ENCODE measurements around the gene HASPIN. TPM values are rescaled to one million over a fixed set of nuclear protein-coding genes. Genes with fewer than 3 reads are reported as not detected.

HASPIN gene
- polyA plus RNA-seq, 1 donor from 2014 or later: 0.32 TPM

DNA sequence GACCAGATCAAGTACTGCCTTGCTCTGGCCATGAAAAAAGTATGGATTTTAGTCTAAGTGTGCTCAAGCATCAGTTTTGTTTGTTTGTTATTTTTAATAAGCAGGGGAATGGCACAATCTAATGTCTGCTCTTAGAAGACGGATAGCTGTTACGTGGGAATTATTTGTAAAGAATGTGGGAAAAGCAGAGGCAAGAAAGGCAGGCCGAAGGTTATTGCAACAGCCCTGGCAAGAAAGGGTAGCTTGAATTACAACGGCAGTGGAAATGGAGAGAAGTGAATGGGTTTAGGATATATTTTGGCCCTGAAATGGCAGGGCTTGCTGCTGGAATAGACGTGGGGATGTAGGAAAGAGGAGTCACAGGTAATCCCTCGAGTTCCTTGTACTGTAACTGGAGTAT, 987 bp upstream of the HASPIN start (continued):
- TF ChIP-seq, protein P1, sequence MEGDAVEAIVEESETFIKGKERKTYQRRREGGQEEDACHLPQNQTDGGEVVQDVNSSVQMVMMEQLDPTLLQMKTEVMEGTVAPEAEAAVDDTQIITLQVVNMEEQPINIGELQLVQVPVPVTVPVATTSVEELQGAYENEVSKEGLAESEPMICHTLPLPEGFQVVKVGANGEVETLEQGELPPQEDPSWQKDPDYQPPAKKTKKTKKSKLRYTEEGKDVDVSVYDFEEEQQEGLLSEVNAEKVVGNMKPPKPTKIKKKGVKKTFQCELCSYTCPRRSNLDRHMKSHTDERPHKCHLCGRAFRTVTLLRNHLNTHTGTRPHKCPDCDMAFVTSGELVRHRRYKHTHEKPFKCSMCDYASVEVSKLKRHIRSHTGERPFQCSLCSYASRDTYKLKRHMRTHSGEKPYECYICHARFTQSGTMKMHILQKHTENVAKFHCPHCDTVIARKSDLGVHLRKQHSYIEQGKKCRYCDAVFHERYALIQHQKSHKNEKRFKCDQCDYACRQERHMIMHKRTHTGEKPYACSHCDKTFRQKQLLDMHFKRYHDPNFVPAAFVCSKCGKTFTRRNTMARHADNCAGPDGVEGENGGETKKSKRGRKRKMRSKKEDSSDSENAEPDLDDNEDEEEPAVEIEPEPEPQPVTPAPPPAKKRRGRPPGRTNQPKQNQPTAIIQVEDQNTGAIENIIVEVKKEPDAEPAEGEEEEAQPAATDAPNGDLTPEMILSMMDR (IDR thresholded peaks at IDR 0.05; ENCODE audit: poor library complexity, severe bottlenecking): no peak

DNA sequence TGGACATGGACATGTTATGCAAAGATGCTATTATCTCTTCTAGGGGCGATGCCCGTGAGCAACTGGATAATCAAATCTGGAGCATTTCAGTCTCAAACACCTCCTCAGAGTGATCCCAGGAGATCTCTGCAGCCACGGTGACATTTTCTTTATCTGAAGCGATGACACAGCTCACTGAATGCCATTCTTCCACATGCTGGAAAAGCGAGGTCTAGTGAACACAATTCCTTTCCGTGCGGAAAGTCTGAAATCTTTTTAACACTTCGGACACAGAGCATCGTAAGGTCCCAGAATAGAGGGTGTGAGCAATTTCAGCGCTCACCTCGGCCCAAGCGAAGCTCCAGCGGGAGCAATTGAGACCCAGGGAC, 531 bp upstream of the HASPIN start:
- Histone ChIP-seq H3K27ac (ENCODE audit: low read length) (peak overlapping the region; percentile 76), H3K79me2 (replicated peaks; ENCODE audit: insufficient read depth, low read length) (peaks cover 13% of the 10 kb centered on the region)

More for the DNA sequence above, 531 bp upstream of the HASPIN start:
- TF ChIP-seq RAD21 (conservative IDR thresholded peaks at IDR 0.05) (no peak), EZH2 (IDR thresholded peaks at IDR 0.05; ENCODE audit: borderline replicate concordance, insufficient read depth, low read length, poor library complexity, severe bottlenecking) (no peak), TAF1 (IDR thresholded peaks at IDR 0.05; ENCODE audit: low read depth) (no peak), POLR2AphosphoS5 (IDR thresholded peaks at IDR 0.05) (no peak), SMC3 (conservative IDR thresholded peaks at IDR 0.05; ENCODE audit: poor library complexity) (no peak), EP300 (conservative IDR thresholded peaks at IDR 0.05; ENCODE audit: poor library complexity, severe bottlenecking) (no peak), MXI1 (conservative IDR thresholded peaks at IDR 0.05; ENCODE audit: poor library complexity, severe bottlenecking) (no peak)
- TF ChIP-seq, protein P1 (IDR thresholded peaks at IDR 0.05; ENCODE audit: poor library complexity, severe bottlenecking): no peak
- TF ChIP-seq, protein P2, sequence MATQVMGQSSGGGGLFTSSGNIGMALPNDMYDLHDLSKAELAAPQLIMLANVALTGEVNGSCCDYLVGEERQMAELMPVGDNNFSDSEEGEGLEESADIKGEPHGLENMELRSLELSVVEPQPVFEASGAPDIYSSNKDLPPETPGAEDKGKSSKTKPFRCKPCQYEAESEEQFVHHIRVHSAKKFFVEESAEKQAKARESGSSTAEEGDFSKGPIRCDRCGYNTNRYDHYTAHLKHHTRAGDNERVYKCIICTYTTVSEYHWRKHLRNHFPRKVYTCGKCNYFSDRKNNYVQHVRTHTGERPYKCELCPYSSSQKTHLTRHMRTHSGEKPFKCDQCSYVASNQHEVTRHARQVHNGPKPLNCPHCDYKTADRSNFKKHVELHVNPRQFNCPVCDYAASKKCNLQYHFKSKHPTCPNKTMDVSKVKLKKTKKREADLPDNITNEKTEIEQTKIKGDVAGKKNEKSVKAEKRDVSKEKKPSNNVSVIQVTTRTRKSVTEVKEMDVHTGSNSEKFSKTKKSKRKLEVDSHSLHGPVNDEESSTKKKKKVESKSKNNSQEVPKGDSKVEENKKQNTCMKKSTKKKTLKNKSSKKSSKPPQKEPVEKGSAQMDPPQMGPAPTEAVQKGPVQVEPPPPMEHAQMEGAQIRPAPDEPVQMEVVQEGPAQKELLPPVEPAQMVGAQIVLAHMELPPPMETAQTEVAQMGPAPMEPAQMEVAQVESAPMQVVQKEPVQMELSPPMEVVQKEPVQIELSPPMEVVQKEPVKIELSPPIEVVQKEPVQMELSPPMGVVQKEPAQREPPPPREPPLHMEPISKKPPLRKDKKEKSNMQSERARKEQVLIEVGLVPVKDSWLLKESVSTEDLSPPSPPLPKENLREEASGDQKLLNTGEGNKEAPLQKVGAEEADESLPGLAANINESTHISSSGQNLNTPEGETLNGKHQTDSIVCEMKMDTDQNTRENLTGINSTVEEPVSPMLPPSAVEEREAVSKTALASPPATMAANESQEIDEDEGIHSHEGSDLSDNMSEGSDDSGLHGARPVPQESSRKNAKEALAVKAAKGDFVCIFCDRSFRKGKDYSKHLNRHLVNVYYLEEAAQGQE (IDR thresholded peaks at IDR 0.05; ENCODE audit: borderline replicate concordance): no peak
- Histone ChIP-seq H3K27me3 (ENCODE audit: insufficient read depth, low read depth, low read length) (no peaks in the 10 kb centered on the region), H3K4me3 (ENCODE audit: low read length) (peak overlapping the region; percentile 78), H3K4me2 (ENCODE audit: low read length) (peak overlapping the region; percentile 87), H2AFZ (ENCODE audit: low read depth, low read length) (peak overlapping the region; percentile 62), H4K20me1 (ENCODE audit: insufficient read depth) (no peaks in the 10 kb centered on the region), H3K9me3 (ENCODE audit: low read length) (no peaks in the 10 kb centered on the region), H3K9ac (ENCODE audit: low read length) (peak overlapping the region; percentile 86), H3K36me3 (ENCODE audit: insufficient read depth, low read length) (no peaks in the 10 kb centered on the region), H3F3A (ENCODE audit: insufficient read depth, low read length, poor library complexity, severe bottlenecking) (peaks cover 5% of the 10 kb centered on the region), H3K9me2 (ENCODE audit: insufficient read depth, low read length) (no peaks in the 10 kb centered on the region)

All from neural cell (in vitro differentiated cells).